ENCODE measurements around the gene AMPD2. TPM values are rescaled to one million over a fixed set of nuclear protein-coding genes. Genes with fewer than 3 reads are reported as not detected.
A peak's percentile ranks its signal among the peaks of the same experiment; 100 is the strongest.

AMPD2 gene
- polyA plus RNA-seq (2012; ENCODE audit: missing spikeins) = 28.2 TPM

DNA sequence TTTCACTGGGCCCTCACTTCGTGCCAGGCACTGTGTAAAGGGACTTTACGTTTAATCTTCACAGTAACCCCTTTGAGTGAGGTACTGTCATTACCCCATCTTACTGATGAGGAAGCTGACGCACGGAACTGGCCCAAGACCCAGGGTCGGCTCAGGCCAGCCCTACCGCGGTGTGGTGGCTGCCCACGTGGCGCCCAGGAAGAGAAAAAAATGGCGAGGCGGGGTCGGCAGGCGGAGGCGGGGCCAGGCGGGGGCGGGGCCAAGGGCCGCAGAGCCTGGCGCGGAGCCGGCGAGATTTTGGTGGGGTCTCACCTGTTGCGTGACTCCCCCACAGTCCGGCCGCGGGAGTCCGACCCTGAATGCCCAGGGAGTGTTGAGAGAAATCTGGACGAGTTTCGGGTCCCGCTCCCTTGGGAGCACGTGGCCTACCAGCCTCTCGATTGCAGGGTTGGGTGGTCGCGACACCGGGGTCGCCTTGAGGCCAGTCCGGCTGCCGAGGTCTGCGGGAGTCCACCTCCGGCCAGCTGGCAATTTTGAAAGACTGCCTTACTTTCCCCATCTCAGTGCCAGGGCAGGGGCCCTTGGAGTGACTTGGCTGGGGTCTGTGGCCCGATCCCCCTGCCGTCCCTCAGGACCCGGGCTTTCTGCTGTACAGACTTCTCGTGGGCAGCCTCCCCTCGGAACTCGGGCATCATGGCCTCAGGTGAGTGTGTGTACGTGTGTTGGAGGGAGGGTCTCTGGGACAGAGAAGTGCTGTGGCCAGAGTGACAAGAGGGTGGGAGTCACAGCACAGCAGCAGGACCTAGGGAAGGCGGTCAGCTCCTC is at the start of gene AMPD2, which contains the start of gene GNAT2:
TSS of gene AMPD2 (plus strand) at position 262 of the 825 bp plus-strand sequence. CDS start 1,339 bp downstream, outside the sequence.
TSS of gene GNAT2 (minus strand) at position 41 of the 825 bp plus-strand sequence. CDS start 6,746 bp downstream, outside the sequence.
- peak; percentile 90 for FAIRE-seq
- TF ChIP-seq TAF1 (IDR thresholded peaks at IDR 0.05; ENCODE audit: borderline replicate concordance, low read depth, low read length) = 0 out of 2 replicates have a peak, but pooled peaks have one; percentile 41
- peak; percentile 85 for TF ChIP-seq POLR2AphosphoS5 (IDR thresholded peaks at IDR 0.05; ENCODE audit: low read depth, low read length)
- peak; percentile 85 for TF ChIP-seq POLR2A (IDR thresholded peaks at IDR 0.05; ENCODE audit: low read depth, low read length)
- DNase-seq (ENCODE audit: insufficient read length) = peak; percentile 69

DNA sequence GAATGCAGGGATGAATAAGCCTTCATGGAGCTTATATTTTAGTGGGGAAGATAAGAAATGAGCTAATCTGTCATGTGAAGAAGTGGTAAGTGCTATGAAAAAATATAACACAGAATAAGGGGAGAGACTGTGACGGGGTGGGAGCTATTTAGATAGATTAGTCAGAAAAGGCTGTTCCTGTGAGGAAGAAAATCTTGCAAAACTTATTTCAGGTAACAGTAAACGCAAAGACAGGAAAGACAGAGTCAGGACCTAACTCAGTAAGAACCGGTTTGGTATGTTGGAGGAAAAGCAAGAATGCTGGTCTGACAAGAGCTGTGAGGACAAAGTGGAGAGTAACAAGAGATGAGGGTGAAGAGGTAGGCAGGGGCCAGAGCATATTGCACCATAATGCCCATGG is 49.2 kb upstream of the AMPD2 start:
- FAIRE-seq = no peak
- no peak for DNase-seq (ENCODE audit: insufficient read length)
- no peak for TF ChIP-seq POLR2A (IDR thresholded peaks at IDR 0.05; ENCODE audit: low read depth, low read length)
- no peak for TF ChIP-seq TAF1 (IDR thresholded peaks at IDR 0.05; ENCODE audit: borderline replicate concordance, low read depth, low read length)
- no peak for TF ChIP-seq POLR2AphosphoS5 (IDR thresholded peaks at IDR 0.05; ENCODE audit: low read depth, low read length)

DNA sequence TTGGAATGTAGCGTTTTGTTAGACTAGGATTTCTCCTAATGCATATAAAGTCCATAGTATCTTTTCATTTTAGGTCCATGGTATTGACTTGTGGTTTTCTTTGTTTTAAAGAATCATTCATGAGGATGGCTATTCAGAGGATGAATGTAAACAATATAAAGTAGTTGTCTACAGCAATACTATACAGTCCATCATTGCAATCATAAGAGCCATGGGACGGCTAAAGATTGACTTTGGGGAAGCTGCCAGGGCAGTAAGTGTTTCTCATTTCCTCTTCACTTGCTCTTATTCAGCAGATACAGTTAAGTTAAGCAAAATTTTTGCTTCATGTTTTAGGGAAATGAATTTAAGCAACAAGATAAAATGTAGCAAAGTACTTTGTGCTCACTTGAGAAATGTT is 45.9 kb upstream of the AMPD2 start:
- FAIRE-seq = no peak
- TF ChIP-seq POLR2AphosphoS5 (IDR thresholded peaks at IDR 0.05; ENCODE audit: low read depth, low read length) (no peak), TAF1 (IDR thresholded peaks at IDR 0.05; ENCODE audit: borderline replicate concordance, low read depth, low read length) (no peak), POLR2A (IDR thresholded peaks at IDR 0.05; ENCODE audit: low read depth, low read length) (no peak)
- no peak for DNase-seq (ENCODE audit: insufficient read length)

DNA sequence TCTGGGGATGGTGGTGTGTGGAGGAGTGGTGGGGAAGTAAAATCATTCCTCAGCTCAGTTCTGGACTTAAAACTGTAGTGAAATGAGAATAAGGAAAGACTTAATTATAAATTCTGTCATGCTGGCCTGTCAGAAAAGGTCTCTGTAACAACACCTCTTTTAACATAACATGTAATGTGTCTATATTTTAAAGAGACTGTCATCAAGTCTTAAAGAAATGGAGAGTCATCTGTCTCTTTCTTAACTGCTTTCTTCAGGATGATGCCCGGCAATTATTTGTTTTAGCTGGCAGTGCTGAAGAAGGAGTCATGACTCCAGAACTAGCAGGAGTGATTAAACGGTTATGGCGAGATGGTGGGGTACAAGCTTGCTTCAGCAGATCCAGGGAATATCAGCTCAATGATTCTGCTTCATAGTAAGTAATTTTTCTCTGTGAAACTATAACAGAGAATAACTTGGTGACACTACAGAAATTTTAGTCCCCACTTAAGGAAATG is 40.6 kb upstream of the AMPD2 start:
- FAIRE-seq = peak; percentile 50
- no peak for DNase-seq (ENCODE audit: insufficient read length)

DNA sequence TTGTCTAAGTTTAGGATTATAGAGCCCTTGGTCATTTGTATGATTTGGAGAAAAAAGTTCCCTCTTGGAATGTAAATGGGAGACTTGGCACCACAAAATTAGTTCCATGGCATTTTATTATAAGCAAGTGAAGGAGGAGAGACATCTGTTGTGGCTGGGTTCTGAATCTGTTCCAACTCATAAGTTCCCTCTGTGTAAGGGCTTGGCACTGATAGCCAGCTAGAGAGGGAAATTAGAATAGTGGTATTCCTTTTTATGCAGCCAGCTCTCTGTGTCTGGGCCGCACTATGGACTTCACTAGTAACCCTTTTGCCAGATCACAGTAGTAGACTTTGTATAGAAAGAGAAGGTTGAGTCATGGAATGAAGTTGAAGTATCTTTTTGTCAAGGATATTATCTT is 40.1 kb upstream of the AMPD2 start:
- DNase-seq (ENCODE audit: insufficient read length) (no peak), FAIRE-seq (no peak)
- TF ChIP-seq POLR2AphosphoS5 (IDR thresholded peaks at IDR 0.05; ENCODE audit: low read depth, low read length) (no peak), TAF1 (IDR thresholded peaks at IDR 0.05; ENCODE audit: borderline replicate concordance, low read depth, low read length) (no peak), POLR2A (IDR thresholded peaks at IDR 0.05; ENCODE audit: low read depth, low read length) (no peak)

More for the DNA sequence above, 40.6 kb upstream of the AMPD2 start:
- no peak for TF ChIP-seq POLR2A (IDR thresholded peaks at IDR 0.05; ENCODE audit: low read depth, low read length)
- no peak for TF ChIP-seq POLR2AphosphoS5 (IDR thresholded peaks at IDR 0.05; ENCODE audit: low read depth, low read length)

DNA sequence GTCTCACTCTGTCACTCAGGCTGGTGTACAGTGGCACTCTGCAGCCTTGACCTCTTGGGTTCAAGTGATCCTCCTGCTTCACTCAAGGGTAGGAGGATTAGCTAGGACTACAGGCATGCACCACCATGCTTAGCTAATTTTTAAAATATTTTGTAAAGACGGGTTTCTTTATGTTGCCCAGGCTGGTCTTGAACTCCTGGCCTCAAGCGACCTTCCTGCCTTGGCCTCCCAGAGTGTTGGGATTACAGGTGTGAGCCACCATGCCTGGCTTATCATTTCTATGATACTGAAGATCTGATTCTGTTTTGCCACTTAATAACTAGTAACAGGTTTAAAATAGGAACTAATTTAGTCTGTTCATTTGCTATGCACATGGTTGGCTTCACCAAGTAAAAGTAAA is 37.6 kb upstream of the AMPD2 start:
- FAIRE-seq = no peak
- DNase-seq (ENCODE audit: insufficient read length) = no peak
- TF ChIP-seq TAF1 (IDR thresholded peaks at IDR 0.05; ENCODE audit: borderline replicate concordance, low read depth, low read length) = no peak
- no peak for TF ChIP-seq POLR2A (IDR thresholded peaks at IDR 0.05; ENCODE audit: low read depth, low read length)
- TF ChIP-seq POLR2AphosphoS5 (IDR thresholded peaks at IDR 0.05; ENCODE audit: low read depth, low read length) = no peak

DNA sequence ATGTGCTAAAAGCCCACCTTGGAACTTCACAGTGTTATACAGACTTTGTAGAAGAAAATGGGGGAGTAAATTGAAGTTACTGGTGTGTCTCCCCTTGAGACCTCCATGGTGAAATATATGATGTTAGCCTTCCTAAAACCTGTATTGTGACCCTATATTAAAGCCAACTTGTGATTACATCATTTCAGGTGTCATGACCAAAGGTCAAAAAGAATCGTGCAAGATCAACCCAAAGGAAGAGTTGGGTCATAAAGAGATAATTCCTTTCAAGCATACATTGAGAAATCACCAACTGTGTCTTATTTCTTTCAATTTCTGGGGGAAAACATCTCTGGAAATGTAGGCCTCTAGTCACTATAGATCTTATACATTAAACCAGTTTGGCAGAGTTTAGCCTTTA is 34.9 kb upstream of the AMPD2 start:
- no peak for FAIRE-seq
- no peak for TF ChIP-seq POLR2AphosphoS5 (IDR thresholded peaks at IDR 0.05; ENCODE audit: low read depth, low read length)
- TF ChIP-seq POLR2A (IDR thresholded peaks at IDR 0.05; ENCODE audit: low read depth, low read length) = no peak
- no peak for TF ChIP-seq TAF1 (IDR thresholded peaks at IDR 0.05; ENCODE audit: borderline replicate concordance, low read depth, low read length)

DNA sequence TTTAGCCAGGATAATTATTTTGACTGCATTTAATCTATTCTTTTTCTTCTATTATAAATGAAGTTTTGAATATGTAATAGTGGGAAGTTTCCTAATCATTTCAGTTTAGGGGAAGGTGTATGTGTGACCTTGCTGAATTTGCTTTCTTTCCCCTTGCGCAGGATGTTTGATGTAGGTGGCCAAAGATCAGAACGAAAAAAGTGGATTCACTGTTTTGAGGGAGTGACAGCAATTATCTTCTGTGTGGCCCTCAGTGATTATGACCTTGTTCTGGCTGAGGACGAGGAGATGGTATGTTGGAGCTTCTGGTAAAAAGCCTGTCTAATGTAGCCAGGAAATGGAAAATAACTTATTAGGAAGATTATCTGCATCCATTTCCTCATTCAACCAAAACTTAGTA is 33.6 kb upstream of the AMPD2 start:
- no peak for TF ChIP-seq POLR2AphosphoS5 (IDR thresholded peaks at IDR 0.05; ENCODE audit: low read depth, low read length)
- TF ChIP-seq TAF1 (IDR thresholded peaks at IDR 0.05; ENCODE audit: borderline replicate concordance, low read depth, low read length) = no peak
- no peak for TF ChIP-seq POLR2A (IDR thresholded peaks at IDR 0.05; ENCODE audit: low read depth, low read length)
- FAIRE-seq (no peak), DNase-seq (ENCODE audit: insufficient read length) (no peak)

More for the DNA sequence above, 34.9 kb upstream of the AMPD2 start:
- DNase-seq (ENCODE audit: insufficient read length) = no peak

DNA sequence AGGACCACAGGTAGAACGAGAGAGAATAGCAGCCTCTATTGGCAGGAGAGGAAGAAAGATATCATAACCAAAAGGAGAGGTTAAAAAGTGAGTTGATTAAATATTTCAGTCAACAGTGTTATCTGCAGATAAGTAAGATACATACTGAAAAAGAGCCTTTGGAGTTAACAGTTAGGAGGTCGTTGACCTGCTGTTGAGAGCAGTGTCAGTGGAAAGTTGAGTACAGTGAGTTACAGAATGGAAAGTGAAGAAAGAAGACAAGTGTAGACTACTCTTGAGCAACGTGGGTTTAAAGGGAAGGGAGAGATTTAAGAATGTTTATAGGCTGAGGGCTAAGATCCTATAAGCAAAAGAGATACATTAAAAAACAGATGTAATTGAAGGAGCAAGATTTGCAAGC is 30.5 kb upstream of the AMPD2 start:
- no peak for DNase-seq (ENCODE audit: insufficient read length)
- TF ChIP-seq POLR2A (IDR thresholded peaks at IDR 0.05; ENCODE audit: low read depth, low read length) (no peak), TAF1 (IDR thresholded peaks at IDR 0.05; ENCODE audit: borderline replicate concordance, low read depth, low read length) (no peak), POLR2AphosphoS5 (IDR thresholded peaks at IDR 0.05; ENCODE audit: low read depth, low read length) (no peak)
- FAIRE-seq = no peak

DNA sequence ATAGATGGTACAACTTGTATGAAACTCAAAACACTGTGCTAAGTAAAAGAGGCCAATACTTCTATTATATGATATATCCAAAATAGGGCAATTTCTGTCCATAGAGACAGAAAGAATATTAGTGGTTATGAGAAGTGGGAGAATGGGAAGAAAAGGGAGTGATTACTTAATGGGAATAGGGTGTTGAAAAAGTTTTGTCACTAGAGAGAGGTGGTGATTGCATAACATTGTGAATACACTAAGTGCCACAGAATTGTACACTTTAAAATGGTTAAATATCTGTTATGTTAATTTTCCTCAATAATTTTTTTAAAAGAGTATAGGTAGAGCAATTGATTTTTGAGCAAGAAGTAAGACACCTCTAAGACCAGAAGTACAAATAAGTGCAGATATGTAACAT is 30.0 kb upstream of the AMPD2 start:
- no peak for FAIRE-seq
- DNase-seq (ENCODE audit: insufficient read length) = no peak
- TF ChIP-seq POLR2A (IDR thresholded peaks at IDR 0.05; ENCODE audit: low read depth, low read length) = no peak
- TF ChIP-seq TAF1 (IDR thresholded peaks at IDR 0.05; ENCODE audit: borderline replicate concordance, low read depth, low read length) = no peak
- TF ChIP-seq POLR2AphosphoS5 (IDR thresholded peaks at IDR 0.05; ENCODE audit: low read depth, low read length) = no peak

DNA sequence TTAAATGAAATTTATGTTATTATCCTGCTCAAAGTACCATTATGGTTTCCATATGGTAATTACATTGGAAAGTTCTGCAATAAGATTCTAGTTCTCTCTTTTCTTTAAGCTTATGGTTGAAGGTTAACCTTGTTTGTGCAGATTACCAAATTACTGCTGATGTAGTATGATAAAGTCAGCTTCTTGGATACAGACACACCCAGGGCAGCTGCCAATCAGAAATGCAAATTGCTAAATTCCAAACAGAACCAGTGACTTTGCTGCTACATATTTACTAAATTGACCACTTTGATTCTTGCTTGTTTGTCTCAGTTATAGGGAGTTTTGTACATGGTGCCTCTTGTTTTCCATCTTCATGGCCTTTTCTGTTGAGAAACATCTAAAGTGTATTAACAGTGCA is 26.7 kb upstream of the AMPD2 start:
- no peak for FAIRE-seq

DNA sequence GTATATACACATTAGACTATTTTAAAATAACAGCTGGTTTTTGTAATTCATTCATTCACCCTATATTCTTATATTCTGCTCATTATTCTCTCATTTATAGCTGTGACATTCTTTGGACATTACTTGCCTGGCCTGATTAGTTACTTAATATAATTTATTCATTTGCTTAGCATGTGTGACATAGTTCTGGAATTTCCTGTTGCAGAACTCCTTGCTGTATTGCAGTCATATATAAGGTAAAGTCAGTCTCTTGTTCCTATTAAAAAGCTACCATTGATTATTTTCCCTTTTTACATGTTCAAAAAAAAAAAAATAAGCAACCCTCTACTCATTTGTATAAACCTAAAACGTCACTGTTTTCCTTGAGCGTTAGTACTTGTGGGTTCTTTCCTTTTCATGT is 24.1 kb upstream of the AMPD2 start:
- no peak for DNase-seq (ENCODE audit: insufficient read length)
- no peak for FAIRE-seq
- TF ChIP-seq POLR2A (IDR thresholded peaks at IDR 0.05; ENCODE audit: low read depth, low read length) (no peak), POLR2AphosphoS5 (IDR thresholded peaks at IDR 0.05; ENCODE audit: low read depth, low read length) (no peak), TAF1 (IDR thresholded peaks at IDR 0.05; ENCODE audit: borderline replicate concordance, low read depth, low read length) (no peak)

More for the DNA sequence above, 26.7 kb upstream of the AMPD2 start:
- no peak for DNase-seq (ENCODE audit: insufficient read length)
- TF ChIP-seq TAF1 (IDR thresholded peaks at IDR 0.05; ENCODE audit: borderline replicate concordance, low read depth, low read length) (no peak), POLR2A (IDR thresholded peaks at IDR 0.05; ENCODE audit: low read depth, low read length) (no peak), POLR2AphosphoS5 (IDR thresholded peaks at IDR 0.05; ENCODE audit: low read depth, low read length) (no peak)
